ENCODE measurements around the gene GUCY1A1.

GRCh38 chr4:155763551-155763950, 96.9 kb downstream of the GUCY1A1 start:
- TF ChIP-seq POLR2A (IDR thresholded peaks at IDR 0.05; ENCODE audit: borderline replicate concordance, extremely low read depth, insufficient read depth, insufficient read length), result no peak
- TF ChIP-seq, protein P1, sequence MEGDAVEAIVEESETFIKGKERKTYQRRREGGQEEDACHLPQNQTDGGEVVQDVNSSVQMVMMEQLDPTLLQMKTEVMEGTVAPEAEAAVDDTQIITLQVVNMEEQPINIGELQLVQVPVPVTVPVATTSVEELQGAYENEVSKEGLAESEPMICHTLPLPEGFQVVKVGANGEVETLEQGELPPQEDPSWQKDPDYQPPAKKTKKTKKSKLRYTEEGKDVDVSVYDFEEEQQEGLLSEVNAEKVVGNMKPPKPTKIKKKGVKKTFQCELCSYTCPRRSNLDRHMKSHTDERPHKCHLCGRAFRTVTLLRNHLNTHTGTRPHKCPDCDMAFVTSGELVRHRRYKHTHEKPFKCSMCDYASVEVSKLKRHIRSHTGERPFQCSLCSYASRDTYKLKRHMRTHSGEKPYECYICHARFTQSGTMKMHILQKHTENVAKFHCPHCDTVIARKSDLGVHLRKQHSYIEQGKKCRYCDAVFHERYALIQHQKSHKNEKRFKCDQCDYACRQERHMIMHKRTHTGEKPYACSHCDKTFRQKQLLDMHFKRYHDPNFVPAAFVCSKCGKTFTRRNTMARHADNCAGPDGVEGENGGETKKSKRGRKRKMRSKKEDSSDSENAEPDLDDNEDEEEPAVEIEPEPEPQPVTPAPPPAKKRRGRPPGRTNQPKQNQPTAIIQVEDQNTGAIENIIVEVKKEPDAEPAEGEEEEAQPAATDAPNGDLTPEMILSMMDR (IDR thresholded peaks at IDR 0.05 in 2 of 3, conservative IDR thresholded peaks at IDR 0.05 in 1 of 3; ENCODE audit: borderline replicate concordance in 1 of 3, insufficient read depth in 1 of 3, low read depth in 2 of 3, low read length in 2 of 3), result no peak
- no peak for TF ChIP-seq EZH2 (IDR thresholded peaks at IDR 0.05)
- no peak for TF ChIP-seq REST (IDR thresholded peaks at IDR 0.05; ENCODE audit: low read depth)
- TF ChIP-seq YY1 (IDR thresholded peaks at IDR 0.05; ENCODE audit: extremely low read depth, insufficient replicate concordance, low read depth, low read length), result no peak
- TF ChIP-seq POLR2AphosphoS5 (IDR thresholded peaks at IDR 0.05; ENCODE audit: low read depth, low read length), result no peak

Measured in HCT116 (cell line).